ENCODE measurements around the gene TNNC1. TPM values are rescaled to one million over a fixed set of nuclear protein-coding genes. Genes with fewer than 3 reads are reported as not detected.

Gene TNNC1
- total RNA-seq, 1 donor: 1.4 TPM

GRCh38 chr3:52437326-52438103 is 16.3 kb downstream of the TNNC1 start:
- no peak overlapping the region for H3K4me3 ChIP-seq (ENCODE audit: low read depth, low read length)
- no peak for TF ChIP-seq CTCF (IDR thresholded peaks at IDR 0.05; ENCODE audit: insufficient read depth, low read length)
- DNase-seq (ENCODE audit: low read depth): no peak

GRCh38 chr3:52436500-52437149 is 17.2 kb downstream of the TNNC1 start:
- H3K4me3 ChIP-seq (ENCODE audit: low read depth, low read length): no peak overlapping the region
- TF ChIP-seq CTCF (IDR thresholded peaks at IDR 0.05; ENCODE audit: insufficient read depth, low read length): no peak
- DNase-seq (ENCODE audit: low read depth): peak; percentile 59

- no peak for DNase-seq (ENCODE audit: low read depth)
- TF ChIP-seq CTCF (IDR thresholded peaks at IDR 0.05; ENCODE audit: insufficient read depth, low read length): no peak
- H3K4me3 ChIP-seq (ENCODE audit: low read depth, low read length): no peak overlapping the region
These were observed 18.4 kb downstream of the TNNC1 start for GRCh38 chr3:52435246-52436101.

GRCh38 chr3:52434491-52435115 is 19.2 kb downstream of the TNNC1 start:
- no peak overlapping the region for H3K4me3 ChIP-seq (ENCODE audit: low read depth, low read length)
- no peak for TF ChIP-seq CTCF (IDR thresholded peaks at IDR 0.05; ENCODE audit: insufficient read depth, low read length)
- no peak for DNase-seq (ENCODE audit: low read depth)

GRCh38 chr3:52433996-52434479 is 19.8 kb downstream of the TNNC1 start:
- no peak for TF ChIP-seq CTCF (IDR thresholded peaks at IDR 0.05; ENCODE audit: insufficient read depth, low read length)
- no peak overlapping the region for H3K4me3 ChIP-seq (ENCODE audit: low read depth, low read length)
- no peak for DNase-seq (ENCODE audit: low read depth)

- no peak for TF ChIP-seq CTCF (IDR thresholded peaks at IDR 0.05; ENCODE audit: insufficient read depth, low read length)
- no peak overlapping the region for H3K4me3 ChIP-seq (ENCODE audit: low read depth, low read length)
- DNase-seq (ENCODE audit: low read depth): no peak
These were observed 20.4 kb downstream of the TNNC1 start for GRCh38 chr3:52433328-52433995.

Data from fibroblast of the aortic adventitia (primary cell).